ENCODE results near the gene DIRAS2. TPM values are rescaled to one million over a fixed set of nuclear protein-coding genes. Genes with fewer than 3 reads are reported as not detected.
A peak's percentile ranks its signal among the peaks of the same experiment; 100 is the strongest.

Gene DIRAS2
- total RNA-seq, 1 experiment from 2014 or later = not detected

DNA sequence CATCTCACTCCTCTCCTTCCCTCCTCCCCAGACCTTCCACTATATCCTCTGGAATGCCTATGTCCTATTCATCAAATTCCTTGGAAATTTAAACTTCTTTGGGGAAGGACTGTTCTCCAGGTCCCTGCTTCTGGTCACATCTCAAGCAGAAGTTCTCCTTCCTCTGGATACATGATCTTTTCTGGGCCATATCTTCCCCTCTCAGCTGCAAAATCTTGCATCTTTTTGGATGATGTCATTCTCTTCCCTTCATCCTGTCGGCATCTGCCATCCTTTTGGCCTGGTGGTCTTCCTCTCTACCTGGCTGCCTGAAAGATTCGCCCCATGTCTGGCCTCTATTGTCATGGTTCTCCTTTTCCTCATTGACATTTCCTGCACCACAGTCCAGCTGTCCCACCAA lies 5.2 kb upstream of the DIRAS2 start:
- Histone ChIP-seq H3K4me1 (ENCODE audit: insufficient read depth, low read length, poor library complexity, severe bottlenecking) (no peaks in the 10 kb centered on the region), H3K27me3 (replicated peaks; ENCODE audit: insufficient read depth, low read depth, low read length, poor library complexity) (peaks cover 12% of the 10 kb centered on the region), H3K36me3 (ENCODE audit: insufficient read depth, low read length, poor library complexity, severe bottlenecking) (no peaks in the 10 kb centered on the region), H3K4me3 (ENCODE audit: low read depth, low read length, poor library complexity, severe bottlenecking) (no peak overlapping the region), H3K9me3 (ENCODE audit: low read depth, low read length, poor library complexity, severe bottlenecking) (peaks cover 11% of the 10 kb centered on the region), H3K27ac (ENCODE audit: low read depth, low read length, poor library complexity, severe bottlenecking) (no peak overlapping the region)
- CTCF ChIA-PET = no interaction called here
- intact Hi-C loops (cut with micrococcal nuclease; ENCODE audit: unreplicated experiment) = loop anchor here (10.0 kb wide), 1 partner anchor 1053 kb away; no protein-coding TSS in a partner anchor
- POLR2A ChIA-PET (ENCODE audit: low non-redundant PET) = no interaction called here
- DNase-seq (ENCODE audit: low spot score) = no peak
- no TSS peak for BruUV-seq (replicated peaks)
- TF ChIP-seq CTCF (conservative IDR thresholded peaks at IDR 0.05; ENCODE audit: low read depth, low read length) (no peak), EZH2 (IDR thresholded peaks at IDR 0.05; ENCODE audit: borderline replicate concordance, low read depth, low read length, poor library complexity, severe bottlenecking) (no peak)

- POLR2A ChIA-PET (ENCODE audit: low non-redundant PET) = no interaction called here
- no peak overlapping the region for H3K27ac ChIP-seq (ENCODE audit: low read depth, low read length, poor library complexity, severe bottlenecking)
- BruUV-seq (replicated peaks) = no TSS peak
- DNase-seq (ENCODE audit: low spot score) = no peak
- intact Hi-C loops (cut with micrococcal nuclease; ENCODE audit: unreplicated experiment) = loop anchor here (10.0 kb wide), 1 partner anchor 1051 kb away; no protein-coding TSS in a partner anchor
- peaks cover 4% of the 10 kb centered on the region for H3K9me3 ChIP-seq (ENCODE audit: low read depth, low read length, poor library complexity, severe bottlenecking)
- CTCF ChIA-PET = no interaction called here
- peaks cover 31% of the 10 kb centered on the region for H3K27me3 ChIP-seq (replicated peaks; ENCODE audit: insufficient read depth, low read depth, low read length, poor library complexity)
- no peak overlapping the region for H3K4me3 ChIP-seq (ENCODE audit: low read depth, low read length, poor library complexity, severe bottlenecking)
- no peaks in the 10 kb centered on the region for H3K36me3 ChIP-seq (ENCODE audit: insufficient read depth, low read length, poor library complexity, severe bottlenecking)
- H3K4me1 ChIP-seq (ENCODE audit: insufficient read depth, low read length, poor library complexity, severe bottlenecking) = no peaks in the 10 kb centered on the region
- TF ChIP-seq CTCF (conservative IDR thresholded peaks at IDR 0.05; ENCODE audit: low read depth, low read length) (no peak), EZH2 (IDR thresholded peaks at IDR 0.05; ENCODE audit: borderline replicate concordance, low read depth, low read length, poor library complexity, severe bottlenecking) (no peak)
Measured at GRCh38 chr9:90645721-90646120, 3.1 kb upstream of the DIRAS2 start.

GRCh38 chr9:90641884-90642487 lies 638 bp downstream of the DIRAS2 start:
- DNase-seq (ENCODE audit: low spot score) = no peak
- Histone ChIP-seq H3K27ac (ENCODE audit: low read depth, low read length, poor library complexity, severe bottlenecking) (no peak overlapping the region), H3K4me3 (ENCODE audit: low read depth, low read length, poor library complexity, severe bottlenecking) (peak overlapping the region; percentile 43)

More at GRCh38 chr9:90641884-90642487, 638 bp downstream of the DIRAS2 start:
- Histone ChIP-seq H3K9me3 (ENCODE audit: low read depth, low read length, poor library complexity, severe bottlenecking) (no peaks in the 10 kb centered on the region), H3K36me3 (ENCODE audit: insufficient read depth, low read length, poor library complexity, severe bottlenecking) (no peaks in the 10 kb centered on the region), H3K27me3 (replicated peaks; ENCODE audit: insufficient read depth, low read depth, low read length, poor library complexity) (peaks cover 32% of the 10 kb centered on the region), H3K4me1 (ENCODE audit: insufficient read depth, low read length, poor library complexity, severe bottlenecking) (no peaks in the 10 kb centered on the region)
- ChIA-PET CTCF (interaction anchor here (0.6 to 1.0 kb wide), 3 partner anchors 12 to 1044 kb away, joined by 3 to 4 read pairs (median 4); no protein-coding TSS in a partner anchor), POLR2A (ENCODE audit: low non-redundant PET) (no interaction called here)
- TF ChIP-seq EZH2 (IDR thresholded peaks at IDR 0.05; ENCODE audit: borderline replicate concordance, low read depth, low read length, poor library complexity, severe bottlenecking) (no peak), CTCF (conservative IDR thresholded peaks at IDR 0.05; ENCODE audit: low read depth, low read length) (no peak)
- intact Hi-C loops (cut with micrococcal nuclease; ENCODE audit: unreplicated experiment) = loop anchor here (5.0 to 10.0 kb wide), 3 partner anchors 235 to 1047 kb away; no protein-coding TSS in a partner anchor
- no TSS peak for BruUV-seq (replicated peaks)
